GM12872 (cell line): ENCODE data around the gene ARSG.

ENCODE experiments used
- CTCF ChIP-seq: IDR thresholded peaks from 3 replicates; pipeline ENCODE4 v1.5.1; 2011; ENCODE audit warnings: low read depth, mild to moderate bottlenecking, low read length, moderate library complexity; ENCODE audit not compliant: insufficient read depth

The ARSG gene

DNA sequence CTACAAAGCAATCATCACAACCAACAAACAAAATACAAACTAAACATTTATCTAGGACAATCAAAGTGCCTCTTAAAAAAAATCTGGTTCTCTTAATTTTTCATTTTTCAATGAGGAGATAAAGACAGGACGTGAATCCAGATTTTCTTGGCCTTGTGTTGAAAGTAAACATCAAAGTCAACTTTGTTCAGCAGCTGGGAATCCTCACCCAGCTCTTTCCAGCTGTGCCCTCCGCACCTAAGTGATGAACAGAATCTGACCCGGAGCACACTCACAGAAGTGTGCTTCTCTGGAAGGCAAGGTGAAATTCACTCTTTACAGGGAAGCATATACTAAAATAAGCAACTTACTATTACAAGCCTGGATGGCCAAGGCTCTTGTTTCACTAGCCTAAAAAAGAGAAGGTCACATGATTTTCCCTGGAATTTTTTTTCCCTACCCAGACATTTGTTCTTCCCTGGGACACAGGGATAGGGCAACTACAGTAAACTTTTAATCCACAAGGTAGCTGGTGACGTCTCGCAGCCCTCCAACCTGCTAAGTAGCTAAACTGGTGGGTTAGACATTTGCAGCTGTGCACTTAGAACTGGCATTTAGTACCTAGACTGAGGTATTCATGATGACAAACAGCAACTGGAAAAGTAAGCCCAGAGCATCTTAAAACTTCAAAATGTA, 162.8 kb downstream of the ARSG start:
- TF ChIP-seq CTCF: no peak

DNA sequence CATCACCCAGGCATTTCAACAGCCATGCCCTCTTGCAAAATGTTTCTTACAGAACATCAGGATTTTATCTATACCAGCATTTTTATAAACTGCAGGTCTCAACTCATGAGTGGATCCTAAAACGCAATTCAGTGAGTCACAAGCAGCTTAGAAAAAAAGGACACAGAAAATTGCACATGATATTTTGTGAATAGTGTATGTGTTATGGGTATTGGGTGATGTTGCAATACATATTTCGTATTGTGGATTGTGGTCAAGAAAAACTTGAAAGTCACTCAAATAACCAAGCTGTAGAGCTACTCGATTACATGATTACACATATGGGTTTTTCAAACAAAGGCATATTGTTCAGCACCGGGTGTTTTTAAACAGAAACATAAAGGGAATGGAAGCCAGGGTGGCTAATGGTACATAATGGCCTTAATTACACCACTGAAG, 164.6 kb downstream of the ARSG start:
- no peak for TF ChIP-seq CTCF

DNA sequence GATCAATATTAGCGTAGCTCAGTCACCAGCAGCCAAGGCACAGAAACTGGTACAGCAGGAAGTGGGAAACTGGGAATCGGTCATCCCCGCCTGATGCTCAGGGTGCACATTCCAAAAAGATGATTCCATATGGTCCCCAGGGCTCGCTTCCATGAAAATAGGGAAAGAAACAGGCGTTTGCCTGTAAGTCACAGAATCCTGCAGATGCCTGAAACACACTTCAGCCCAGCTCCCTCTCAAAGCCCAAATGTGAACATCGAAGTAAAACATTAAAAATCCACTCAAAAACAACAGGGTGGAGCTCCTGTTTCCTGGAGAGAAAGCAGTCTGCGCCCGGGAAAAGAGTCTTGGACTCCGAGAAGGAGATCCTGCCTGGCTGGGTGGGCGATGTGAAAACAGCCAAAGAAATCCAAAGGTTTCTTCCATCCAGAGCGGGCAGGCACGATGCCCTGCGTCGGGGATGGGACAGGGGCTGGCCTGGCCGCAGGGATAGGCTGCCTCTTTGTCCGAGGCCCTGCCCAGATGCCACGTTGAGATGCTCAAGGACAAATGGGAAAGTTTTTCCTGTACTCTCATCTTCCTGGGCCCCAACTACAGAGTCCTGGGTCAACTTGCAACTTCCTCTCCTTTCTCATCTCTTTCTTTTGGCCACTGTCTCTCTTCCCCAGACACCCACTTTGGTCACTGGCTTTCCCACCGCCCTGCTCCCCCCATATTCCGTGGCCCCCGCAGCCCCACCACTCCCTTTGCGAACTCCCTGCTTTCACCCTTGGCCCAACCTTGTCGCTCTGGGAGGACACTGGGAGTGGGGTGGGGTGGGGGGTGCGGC, 165.3 kb downstream of the ARSG start:
- no peak for TF ChIP-seq CTCF

DNA sequence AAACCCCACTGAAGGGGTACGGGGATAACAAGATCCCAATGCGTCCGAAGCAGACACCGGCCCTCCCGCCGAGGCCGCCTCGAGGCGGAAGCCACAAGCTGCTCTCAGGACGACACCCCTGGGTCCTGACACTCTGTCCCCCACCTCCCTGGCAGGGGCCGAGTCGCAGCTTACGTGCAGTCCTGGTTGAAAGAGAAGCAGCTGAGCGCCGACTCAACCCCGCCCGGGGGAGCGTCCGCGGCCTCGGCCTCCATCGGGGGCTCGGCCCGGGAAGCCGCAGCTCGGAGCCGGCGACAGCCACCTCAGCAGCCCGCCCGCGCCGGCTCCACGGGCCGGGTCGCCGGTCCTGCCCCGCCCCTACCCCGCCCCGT, 165.9 kb downstream of the ARSG start, which contains the start of gene WIPI1:
WIPI1 (minus strand) TSS at position 329 of the 371 bp plus-strand sequence; CDS start at position 254, 75 bp downstream.
- TF ChIP-seq CTCF: no peak

DNA sequence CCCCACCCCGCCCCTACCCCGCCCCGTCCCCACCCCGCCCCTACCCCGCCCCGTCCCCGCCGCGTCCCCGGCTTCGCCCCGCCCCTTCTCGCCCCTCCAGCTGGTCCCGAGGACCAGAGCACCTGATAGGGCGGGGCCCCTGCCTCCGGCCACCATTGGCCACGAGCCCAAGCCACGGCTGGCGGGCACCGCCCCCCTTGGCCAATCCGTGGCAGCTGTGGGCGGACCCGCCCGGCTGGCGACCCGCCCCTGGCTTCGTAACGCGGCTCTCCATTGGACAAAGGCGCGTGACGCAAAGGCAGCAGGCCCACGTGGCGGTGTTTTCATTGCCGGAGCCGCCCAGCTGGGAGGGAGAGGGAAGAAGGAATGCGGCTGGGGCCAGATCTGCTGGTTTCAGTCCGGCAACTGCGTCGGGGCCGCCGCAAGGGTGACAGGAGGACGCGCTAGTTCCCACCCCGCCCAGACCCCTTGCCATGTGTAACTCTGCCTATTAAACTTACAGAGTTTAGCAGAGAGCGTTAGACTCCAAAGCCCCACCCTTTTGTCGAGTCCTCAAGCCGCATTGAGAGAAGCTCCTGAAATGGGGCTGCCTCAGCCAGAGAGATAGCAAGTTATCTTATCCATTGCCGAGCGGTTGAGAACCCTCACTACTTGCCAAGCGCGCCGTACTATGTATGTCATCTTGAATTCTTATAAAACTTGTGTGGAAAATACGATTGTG, 166.4 kb downstream of the ARSG start:
- TF ChIP-seq CTCF: no peak

DNA sequence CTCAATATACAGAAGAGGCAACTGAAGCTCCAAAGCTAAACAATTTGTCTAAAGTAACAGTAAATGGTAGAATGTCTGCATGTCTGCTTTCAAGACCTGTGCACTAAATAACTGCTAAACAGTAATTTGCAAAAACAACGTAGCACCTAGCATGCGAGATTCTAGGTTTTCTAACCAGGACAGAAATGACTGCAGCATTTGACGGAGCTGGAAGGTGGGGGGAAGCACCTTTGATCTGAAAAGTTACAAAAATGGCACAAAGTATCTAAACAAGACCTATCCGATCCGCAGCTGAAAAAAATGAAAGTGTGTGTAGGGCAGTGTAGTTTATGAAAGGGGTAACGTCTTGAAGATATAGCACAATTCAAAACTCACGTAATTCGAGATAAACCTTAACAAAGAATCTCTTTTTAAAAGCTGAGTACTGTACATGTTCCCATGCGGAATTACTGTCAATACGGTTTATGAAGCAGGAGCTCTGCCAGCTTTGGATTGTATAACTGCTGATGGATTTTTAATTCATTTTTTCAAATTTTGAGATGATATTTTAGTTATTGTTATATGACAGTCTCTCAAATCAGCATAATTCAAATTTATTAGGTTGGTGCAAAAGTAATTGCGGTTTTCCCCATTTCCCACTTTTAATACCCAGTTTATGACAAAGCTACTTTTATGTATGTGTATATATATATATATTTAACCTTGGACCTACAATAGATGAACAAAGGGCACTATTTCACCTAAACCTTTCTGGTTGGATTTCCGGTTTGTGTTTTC, 167.2 kb downstream of the ARSG start:
- no peak for TF ChIP-seq CTCF

DNA sequence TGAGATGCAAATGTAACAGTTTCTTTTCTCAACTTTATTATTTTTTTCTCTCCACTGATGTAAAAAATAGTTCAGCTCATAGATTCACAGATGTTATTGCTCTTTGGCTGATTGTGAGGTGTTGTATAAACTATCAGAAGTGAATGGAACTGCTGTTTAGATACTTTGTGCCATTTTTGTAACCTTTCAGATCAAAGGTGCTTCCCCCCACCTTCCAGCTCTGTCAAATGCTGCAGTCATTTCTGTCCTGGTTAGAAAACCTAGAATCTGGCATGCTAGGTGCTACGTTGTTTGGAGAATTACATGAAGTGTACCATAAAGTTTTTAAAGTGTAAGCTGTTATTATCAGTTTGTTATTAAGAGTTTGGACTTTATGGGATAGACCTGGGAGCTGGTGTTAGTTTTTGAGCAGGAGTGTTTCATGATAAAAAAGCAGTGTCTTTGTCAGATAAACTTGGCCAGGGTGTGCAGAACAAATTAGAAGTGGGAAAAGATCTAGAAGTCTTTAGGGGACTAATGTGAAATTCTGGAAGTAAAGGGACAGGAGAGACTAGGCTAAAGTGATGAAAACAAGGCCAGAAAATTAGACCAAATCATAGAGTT, 167.8 kb downstream of the ARSG start:
- TF ChIP-seq CTCF: no peak
